D721Med (cell line): Measurements from ENCODE around the gene JAK1.

Source experiments
- DNase-seq: peaks from one replicate; pipeline ENCODE4 v3.0.0; 2011; ENCODE audit warnings: low spot score; ENCODE audit not compliant: insufficient read length
- FAIRE-seq: peaks from 2 replicates; lab custom pipeline; 2011; peaks lifted over from hg19 to GRCh38; lab: Jason Lieb, UNC
- CTCF ChIP-seq: IDR thresholded peaks from 2 replicates; pipeline ENCODE4 v1.5.1; 2012; ENCODE audit warnings: mild to moderate bottlenecking, control low read depth; ENCODE audit not compliant: insufficient read depth; ENCODE audit errors: missing control alignments

JAK1 gene

GRCh38 chr1:64814427-64814826 is 151.9 kb downstream of the JAK1 start:
- FAIRE-seq (no peak), DNase-seq (no peak)
- no peak for TF ChIP-seq CTCF

GRCh38 chr1:64811131-64811530 is 155.2 kb downstream of the JAK1 start:
- TF ChIP-seq CTCF = no peak
- DNase-seq (no peak), FAIRE-seq (no peak)

GRCh38 chr1:64810001-64810400 is 156.3 kb downstream of the JAK1 start:
- TF ChIP-seq CTCF = no peak
- DNase-seq = no peak
- FAIRE-seq = no peak

GRCh38 chr1:64809309-64809708 is 157.0 kb downstream of the JAK1 start:
- no peak for TF ChIP-seq CTCF
- FAIRE-seq (no peak), DNase-seq (no peak)

GRCh38 chr1:64801851-64802523 is 164.4 kb downstream of the JAK1 start:
- TF ChIP-seq CTCF = no peak
- no peak for FAIRE-seq
- DNase-seq = no peak

- no peak for TF ChIP-seq CTCF
- DNase-seq (no peak), FAIRE-seq (no peak)
Observed at GRCh38 chr1:64798872-64799271, 167.5 kb downstream of the JAK1 start.

GRCh38 chr1:64790832-64791487 is 175.4 kb downstream of the JAK1 start:
- TF ChIP-seq CTCF = no peak
- DNase-seq = no peak
- FAIRE-seq = no peak
